Stimulated activated CD8-positive, alpha-beta memory T cell treated with anti-CD3 and anti-CD28 coated beads, Interleukin-7, amount 100 ng/mL, for 1 hour (primary cell): ENCODE measurements around the gene CABP1.
"Not testable (repeated sequence)": the region's sequence is repeated elsewhere in the genome, so short reads cannot be mapped to it uniquely, and the experiment has no call there.

Experiments
- DNase-seq, 2 donors: peaks; one replicate each; pipeline ENCODE4 v3.0.0-alpha.2; 2020; ENCODE audit warnings: low read depth in 2 of 2

The CABP1 gene

DNA sequence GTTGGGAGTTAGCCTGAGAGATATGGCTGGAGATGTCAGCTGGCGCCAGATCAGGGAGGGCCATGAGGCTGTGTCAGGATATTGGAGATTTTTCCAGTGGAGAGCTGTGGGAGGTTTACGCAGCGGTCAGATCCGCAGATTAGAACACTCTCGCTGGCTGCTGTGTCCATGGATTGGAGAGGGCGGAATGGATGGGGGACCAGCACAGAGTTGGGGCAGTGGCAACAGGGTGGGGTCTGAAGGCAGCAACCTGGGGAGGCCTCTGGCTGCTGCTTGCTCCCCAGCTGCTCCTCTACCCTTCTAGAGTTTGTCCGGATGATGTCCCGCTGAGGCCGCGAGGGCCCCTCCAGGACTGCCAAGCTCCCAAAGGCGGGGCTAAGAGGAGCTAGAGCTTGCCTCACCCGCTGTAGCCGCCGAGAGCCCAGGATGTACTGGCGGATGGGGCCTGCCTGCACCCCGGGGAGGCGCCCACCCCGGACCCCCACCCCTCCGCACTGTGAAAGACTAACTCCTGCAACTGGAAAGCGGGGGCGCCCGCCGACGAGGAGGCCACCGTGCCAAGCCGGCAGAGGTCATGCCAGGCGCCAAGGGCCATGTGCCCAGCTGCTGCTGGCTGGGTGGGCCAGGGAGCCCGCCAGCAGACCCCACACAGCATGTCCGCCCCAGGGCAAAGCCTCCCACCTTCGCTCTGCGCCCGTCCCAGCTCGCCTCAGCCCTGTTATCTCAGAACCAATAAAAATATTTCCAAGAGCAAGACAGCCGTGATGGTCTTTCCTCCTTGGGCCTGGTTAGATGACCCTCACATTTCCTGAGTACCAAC lies 26.4 kb downstream of the CABP1 start:
- DNase-seq = no peak

- no peak for DNase-seq
Observed at GRCh38 chr12:120668091-120668867, 27.9 kb downstream of the CABP1 start.

DNA sequence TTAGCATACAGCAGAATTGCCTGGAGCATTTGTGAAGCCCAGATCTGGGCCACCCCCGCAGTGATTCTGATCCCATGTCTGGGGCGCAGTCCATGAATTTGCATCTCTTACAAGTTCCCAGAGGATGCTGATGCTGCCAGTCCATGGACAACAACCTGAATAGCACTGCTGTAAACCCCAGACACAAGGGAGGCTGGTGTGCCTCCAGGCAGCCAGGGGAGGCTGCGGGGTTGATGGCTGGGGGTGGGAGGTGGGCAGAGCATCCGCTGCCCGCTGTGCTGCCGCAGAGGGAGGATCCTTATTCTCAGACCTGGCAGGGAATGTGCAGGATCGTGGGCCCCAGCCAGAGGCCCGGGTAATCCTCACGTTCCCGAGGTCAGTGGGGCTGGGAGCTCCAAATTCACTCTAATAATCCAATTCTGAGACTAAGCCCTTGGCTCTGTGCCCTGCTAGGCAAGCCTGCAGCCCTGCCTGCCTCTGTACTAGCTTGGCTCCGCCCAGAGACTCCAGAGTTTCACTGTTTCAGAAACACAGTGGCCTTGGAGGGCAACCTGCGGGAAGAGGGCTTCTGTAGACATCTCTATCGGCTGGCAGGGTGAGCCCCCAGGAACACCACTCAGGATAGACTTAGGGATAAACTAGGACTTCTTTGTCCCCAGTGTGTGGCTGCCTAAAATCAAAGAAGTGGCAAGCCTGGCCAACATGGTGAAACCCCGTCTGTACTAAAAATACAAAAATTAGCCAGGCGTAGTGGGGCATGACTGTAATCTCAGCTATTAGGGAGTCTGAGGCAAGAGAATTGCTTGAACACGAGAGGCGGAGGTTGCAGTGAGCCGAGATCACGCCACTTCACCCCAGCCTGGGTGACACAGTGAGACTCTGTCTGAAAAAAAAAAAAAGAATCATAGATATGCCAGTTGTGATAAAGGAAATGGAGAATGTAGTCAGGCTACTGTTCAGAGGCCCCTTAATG lies 28.7 kb downstream of the CABP1 start:
- no peak for DNase-seq

- not testable (repeated sequence) for DNase-seq
Observed at GRCh38 chr12:120670237-120670636, 29.8 kb downstream of the CABP1 start.

DNA sequence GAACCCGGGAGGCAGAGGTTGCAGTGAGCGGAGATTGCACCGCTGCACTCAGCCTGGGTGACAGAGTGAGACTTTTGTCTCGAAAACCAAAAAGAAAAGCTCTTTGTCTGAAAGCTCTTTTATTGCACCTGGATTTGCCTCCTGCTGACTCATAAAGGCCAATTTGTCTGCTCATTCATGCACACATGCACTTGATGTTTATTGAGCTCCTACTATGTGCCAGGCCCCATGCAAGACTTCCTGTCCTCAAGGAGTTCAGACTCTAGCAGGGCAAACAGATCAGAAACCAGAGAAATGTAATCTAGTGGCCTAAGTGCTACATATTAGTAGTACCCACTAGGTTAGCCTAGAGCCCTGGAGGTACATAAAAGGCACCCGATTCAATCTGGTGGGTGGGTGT lies 30.2 kb downstream of the CABP1 start:
- DNase-seq = no peak

GRCh38 chr12:120674097-120674636 lies 33.7 kb downstream of the CABP1 start:
- DNase-seq = no peak

DNA sequence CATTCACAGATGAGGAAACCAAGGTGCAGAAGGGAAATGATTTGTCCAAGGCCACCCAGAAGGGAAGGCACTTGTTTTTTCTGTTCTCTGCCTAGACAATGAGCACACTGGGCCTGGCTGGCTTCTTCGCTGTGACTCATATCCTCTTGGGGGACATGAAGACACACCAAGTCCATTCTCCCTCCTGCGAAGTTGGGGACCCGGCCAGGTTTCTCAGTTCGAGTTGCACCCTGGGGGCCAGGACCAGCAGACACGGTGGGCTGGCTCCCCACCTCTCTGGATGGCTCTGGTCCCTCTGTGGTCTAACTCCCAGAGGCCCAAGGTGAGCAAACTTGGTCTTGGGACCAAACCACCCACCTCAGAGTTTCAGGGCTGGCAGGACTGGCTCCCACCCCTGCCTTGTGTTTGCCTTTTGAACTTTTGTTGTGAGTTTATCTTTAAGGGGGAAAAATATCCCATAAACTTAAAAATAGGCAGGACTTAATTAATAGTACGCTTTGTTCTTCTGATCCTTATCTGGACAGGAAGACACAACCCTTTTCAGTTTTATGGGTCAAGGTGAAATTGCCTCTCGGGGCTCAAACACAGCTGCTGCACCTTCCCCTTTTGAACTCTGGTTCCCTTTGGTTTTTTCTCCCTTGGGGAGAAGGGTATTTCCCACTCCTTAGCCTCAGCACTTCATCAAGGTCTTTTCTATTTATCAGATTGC lies 37.5 kb downstream of the CABP1 start:
- DNase-seq = no peak

- DNase-seq = no peak
Observed at GRCh38 chr12:120678572-120678971, 38.1 kb downstream of the CABP1 start.

DNA sequence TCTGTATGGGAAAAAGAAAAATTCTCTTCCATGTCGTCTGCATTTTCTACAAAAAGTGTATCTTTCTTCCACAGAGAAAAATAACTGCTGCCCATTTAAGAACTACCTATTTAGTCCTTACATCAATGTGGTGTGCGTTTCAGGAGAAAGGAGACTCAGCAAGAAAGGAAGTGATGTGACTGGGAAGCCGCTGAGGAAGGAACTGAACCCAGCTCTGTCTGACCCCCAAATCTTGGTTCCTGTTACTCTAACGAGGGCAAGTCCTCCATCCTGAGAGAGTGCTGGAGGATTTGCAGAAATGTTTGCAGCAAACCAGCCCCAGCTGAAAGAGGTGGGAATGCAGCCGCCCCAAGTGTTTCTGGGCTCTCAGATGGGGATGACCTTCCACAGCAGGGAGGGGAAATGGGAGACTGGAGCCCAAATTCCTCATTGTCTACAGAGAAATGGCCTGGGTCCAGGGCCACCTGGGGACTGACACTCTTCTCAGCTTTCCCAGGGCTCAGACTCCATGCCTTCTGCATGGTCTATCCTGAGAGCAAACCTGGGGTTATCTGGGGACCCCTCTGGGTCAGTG lies 39.8 kb downstream of the CABP1 start:
- no peak for DNase-seq

DNA sequence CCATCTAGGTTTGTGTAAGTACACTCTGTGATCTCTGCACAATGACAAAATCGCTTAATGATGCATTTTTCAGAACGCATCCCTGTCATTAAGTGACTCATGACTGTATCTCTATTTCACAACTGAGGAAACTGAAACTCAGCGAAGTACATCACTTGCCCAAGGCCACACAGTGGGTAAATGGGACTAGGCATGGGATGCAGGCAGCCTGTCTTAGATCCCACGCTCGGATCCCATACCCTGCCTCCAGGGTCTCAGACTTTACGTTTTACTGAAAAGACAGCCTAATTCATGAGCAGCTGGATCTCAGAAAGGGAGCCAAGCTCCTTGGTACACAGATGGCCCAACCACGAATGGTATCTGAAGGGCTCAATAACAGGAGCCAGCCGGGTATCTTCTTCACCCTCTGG lies 44.1 kb downstream of the CABP1 start:
- no peak for DNase-seq

- no peak for DNase-seq
Observed at GRCh38 chr12:120685522-120685921, 45.1 kb downstream of the CABP1 start.

- peak; percentile 91 to 92 for DNase-seq
Observed at GRCh38 chr12:120686151-120686689, 45.8 kb downstream of the CABP1 start.

- DNase-seq = peak; percentile 98
Observed at GRCh38 chr12:120686690-120687577, 46.5 kb downstream of the CABP1 start, which contains the start of gene MLEC. TSS of gene MLEC (plus strand) at chr12:120687149. CDS start at chr12:120687297, 148 bp downstream.

DNA sequence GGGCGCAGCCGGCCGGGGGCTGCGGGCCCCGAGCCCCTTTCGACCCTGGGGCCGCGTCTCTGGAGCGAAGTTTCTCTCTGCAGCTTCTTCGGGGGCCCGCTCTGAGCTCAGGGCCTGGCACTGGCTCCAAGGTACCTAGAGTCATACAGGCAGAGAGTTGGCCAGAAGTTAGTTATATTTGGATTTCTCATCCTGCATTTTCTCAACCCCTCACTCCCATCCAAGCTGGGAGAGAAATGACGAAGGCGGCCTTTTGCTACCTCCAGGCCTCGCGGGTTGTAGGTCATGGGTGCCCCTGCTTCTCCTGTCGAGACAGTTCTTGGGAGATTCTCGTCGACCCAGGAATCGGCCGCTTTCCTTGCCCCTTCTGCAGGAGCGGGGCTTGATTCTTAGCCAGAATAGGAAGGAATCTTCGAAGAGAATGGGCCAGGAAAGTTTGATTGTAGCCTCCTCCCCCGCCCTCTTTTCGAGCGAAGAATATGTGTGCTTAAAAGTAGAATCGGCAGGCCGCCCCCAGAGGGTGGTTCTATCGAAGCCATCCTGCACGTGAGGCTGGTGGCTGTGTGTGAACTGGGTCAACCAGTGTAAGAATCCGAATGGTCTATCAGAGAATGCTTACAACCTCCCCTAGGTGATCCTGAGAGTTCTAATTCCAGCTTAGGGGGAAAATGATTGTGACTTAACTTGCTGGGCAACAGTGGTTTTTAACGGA lies 47.3 kb downstream of the CABP1 start:
- DNase-seq = peak; percentile 7 to 18

DNA sequence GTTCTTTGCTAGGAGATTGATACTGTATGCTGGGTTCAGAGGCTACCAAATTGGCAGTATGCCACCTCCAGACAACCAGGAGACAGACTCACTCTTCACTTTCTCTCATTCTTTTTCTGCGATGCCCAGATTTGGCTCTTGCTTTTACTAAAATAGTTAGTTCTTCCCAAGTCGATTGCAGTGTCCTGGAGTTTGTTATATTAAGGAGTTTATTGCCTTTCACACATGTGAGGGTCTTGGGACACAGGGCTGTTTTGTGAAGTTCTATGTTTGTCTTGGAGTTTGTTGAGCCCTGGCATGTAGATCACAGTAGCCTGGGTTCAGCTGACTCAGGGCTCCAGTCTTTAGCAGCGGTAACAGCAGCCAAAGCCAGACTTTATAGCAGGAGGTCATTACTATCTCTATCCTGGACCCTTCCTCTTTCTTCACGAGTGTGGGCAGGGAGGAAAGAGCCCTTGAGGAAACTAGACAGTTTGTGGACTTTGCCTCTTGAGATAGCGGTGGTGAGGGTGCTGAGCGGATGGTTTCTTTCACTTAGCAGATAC lies 48.2 kb downstream of the CABP1 start:
- no peak for DNase-seq

DNA sequence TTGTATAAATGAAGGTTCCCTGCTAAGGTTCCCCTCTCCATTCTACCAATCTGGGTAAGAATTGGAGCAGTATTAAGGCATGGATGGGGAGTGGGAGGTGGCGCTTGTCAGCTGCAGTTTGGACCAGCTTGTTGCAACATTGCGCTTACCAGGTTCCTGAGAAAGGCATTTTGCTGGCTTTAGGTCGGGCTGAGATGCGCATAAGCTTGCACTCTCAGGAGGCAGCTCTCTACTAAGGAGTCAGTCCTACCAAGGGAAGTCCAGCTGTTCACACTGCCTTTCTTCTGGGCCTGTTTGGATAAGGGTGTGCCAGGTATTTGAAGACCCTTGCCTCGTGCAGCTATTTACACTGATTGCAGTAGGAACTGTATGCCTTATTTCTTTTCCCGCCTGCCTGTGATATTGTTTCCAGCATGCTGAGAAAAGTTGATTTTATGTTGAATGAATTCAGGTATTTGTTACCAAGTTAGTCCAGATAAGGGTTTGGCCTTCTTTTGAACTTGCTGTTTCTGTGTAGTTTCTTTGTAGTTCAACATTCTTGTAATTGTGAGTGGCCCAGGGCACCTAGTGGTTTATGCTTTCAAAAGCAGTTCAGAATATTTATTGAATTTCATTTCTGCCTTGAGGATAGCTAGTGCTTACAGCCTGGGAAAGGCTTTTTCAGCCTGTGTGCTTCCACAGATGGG lies 49.1 kb downstream of the CABP1 start:
- no peak for DNase-seq

GRCh38 chr12:120690083-120690450 lies 49.6 kb downstream of the CABP1 start:
- DNase-seq = no peak

- no peak for DNase-seq
Observed at GRCh38 chr12:120690978-120691377, 50.6 kb downstream of the CABP1 start.
